Naive thymus-derived CD4-positive, alpha-beta T cell (primary cell): ENCODE measurements around the gene CAMK2D. TPM values are rescaled to one million over a fixed set of nuclear protein-coding genes. Genes with fewer than 3 reads are reported as not detected.

Source experiments
- ATAC-seq: fragments of 150-1000 bp; cut with Tn5 transposase; 2 replicates; pipeline ENCODE4 v1.10.0; 2021; ENCODE audit warnings: mild to moderate bottlenecking, moderate library complexity
- CTCF ChIA-PET: fragments of 350-600 bp; sonication (Branson Sonifier 250); formaldehyde crosslinking; loops from one replicate; lab custom pipeline; 2021; ENCODE audit warnings: antibody characterized with exemption; lab: Charles Lee
- POLR2A ChIA-PET: fragments of 350-600 bp; sonication (Branson Sonifier 250); formaldehyde crosslinking; loops from one replicate; lab custom pipeline; 2021; ENCODE audit warnings: antibody characterized with exemption, inconsistent platforms; lab: Charles Lee
- DNase-seq, 9 donors: peaks; one replicate each; pipeline versions ENCODE4 v3.0.0 to v3.0.0-alpha.2; 2020 to 2022; ENCODE audit warnings: mixed read lengths in 1 of 9
- H3K27ac ChIP-seq: one replicate; pipeline ENCODE4 v1.7.0; 2013; ENCODE audit warnings: mild to moderate bottlenecking, low read depth, low read length, moderate library complexity
- H3K27me3 ChIP-seq, 2 donors: one replicate each; pipeline ENCODE4 v1.7.0; 2013; ENCODE audit warnings: low read length in 2 of 2, mild to moderate bottlenecking in 2 of 2, moderate library complexity in 2 of 2; ENCODE audit not compliant: control insufficient read depth in 2 of 2, insufficient read depth in 2 of 2
- H3K36me3 ChIP-seq, 3 experiments: 1 replicate in 2 of 3; 2 replicates in 1 of 3; pipeline ENCODE4 v1.7.0; 2013; ENCODE audit warnings: low read length in 3 of 3, mild to moderate bottlenecking in 3 of 3, moderate library complexity in 1 of 3; ENCODE audit not compliant: insufficient read depth in 3 of 3, control insufficient read depth in 2 of 3
- H3K4me1 ChIP-seq, 2 donors: one replicate each; pipeline ENCODE4 v1.7.0; 2013; ENCODE audit warnings: low read length in 2 of 2, mild to moderate bottlenecking in 2 of 2, moderate library complexity in 1 of 2; ENCODE audit not compliant: control insufficient read depth in 2 of 2, insufficient read depth in 2 of 2
- H3K4me3 ChIP-seq: 2 replicates; pipeline ENCODE4 v1.7.0; 2013; ENCODE audit warnings: mild to moderate bottlenecking, low read length
- H3K9me3 ChIP-seq, 3 experiments: 1 replicate in 2 of 3; 2 replicates in 1 of 3; pipeline ENCODE4 v1.7.0; 2013; ENCODE audit warnings: low read length in 3 of 3; ENCODE audit not compliant: control insufficient read depth in 2 of 3
- H3K27ac Mint-ChIP-seq, 9 donors: one replicate each; pipeline ENCODE4 v1.8.0; 2020 to 2022; ENCODE audit warnings: mixed read lengths in 9 of 9, mild to moderate bottlenecking in 8 of 9, moderate library complexity in 5 of 9, inconsistent platforms in 2 of 9
- H3K27me3 Mint-ChIP-seq, 5 donors: one replicate each; pipeline ENCODE4 v1.8.0; 2021 to 2022; ENCODE audit warnings: mixed read lengths in 5 of 5, mild to moderate bottlenecking in 1 of 5
- H3K36me3 Mint-ChIP-seq, 5 donors: one replicate each; pipeline ENCODE4 v1.8.0; 2020 to 2022; ENCODE audit warnings: mixed read lengths in 5 of 5, mild to moderate bottlenecking in 3 of 5, inconsistent platforms in 1 of 5
- H3K4me1 Mint-ChIP-seq, 7 donors: one replicate each; pipeline ENCODE4 v1.8.0; 2020 to 2022; ENCODE audit warnings: mixed read lengths in 7 of 7, mild to moderate bottlenecking in 3 of 7, inconsistent platforms in 1 of 7
- H3K4me3 Mint-ChIP-seq, 10 donors: one replicate each; pipeline ENCODE4 v1.8.0; 2020 to 2022; ENCODE audit warnings: mild to moderate bottlenecking in 10 of 10, mixed read lengths in 10 of 10, moderate library complexity in 6 of 10, inconsistent platforms in 2 of 10
- H3K9me3 Mint-ChIP-seq, 11 donors: one replicate each; pipeline ENCODE4 v1.8.0; 2020 to 2022; ENCODE audit warnings: mixed read lengths in 11 of 11, mild to moderate bottlenecking in 4 of 11, inconsistent platforms in 1 of 11, moderate library complexity in 1 of 11
- intact Hi-C, 2 donors: fragments of 100-400 bp; cut with micrococcal nuclease; formaldehyde crosslinking; loops; one replicate each; pipeline ENCODE4 v1.15.1; 2023
- polyA plus RNA-seq, 2 donors: library from polyadenylated mRNA; unstranded; fragments of 300-500 nt; fragmentation: Illumina TruSeq; gene quantifications; one replicate each; pipeline ENCODE4 v1.2.3, GENCODE V29; 2021
- total RNA-seq, 6 experiments: library from RNA in 5 of 6; stranded (reverse) in 5 of 6; gene quantifications; 1 replicate in 5 of 6; 2 replicates in 1 of 6; pipeline ENCODE4 v1.2.3 and lab custom pipeline; 2021 to 2026

The CAMK2D gene
- total and polyA plus RNA-seq, 7 experiments from 2014 or later = 13.5 to 41.2 (median 36.1) TPM

DNA sequence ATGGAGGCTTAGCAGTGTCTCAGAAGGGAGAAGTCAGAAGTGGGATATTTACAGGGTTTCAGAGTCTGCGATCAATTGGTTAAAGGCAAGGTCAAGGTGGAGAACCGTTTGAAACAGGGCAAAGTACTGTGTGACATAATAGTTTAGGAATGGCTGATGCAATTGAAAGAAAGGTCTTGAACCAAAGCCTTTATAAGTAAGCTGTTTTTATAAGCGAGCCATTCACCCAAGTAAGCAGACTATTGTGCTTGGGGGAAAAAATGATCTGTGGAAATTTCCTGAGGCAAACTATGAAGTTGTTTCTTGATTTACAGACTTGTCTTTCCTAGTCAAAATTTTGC is 327.3 kb downstream of the CAMK2D start:
- peaks cover 0 to 6% (median 0%) of the 10 kb centered on the region in 5 donors for H3K36me3 Mint-ChIP-seq
- CTCF ChIA-PET = no interaction called here
- Histone ChIP-seq H3K4me3 (no peak overlapping the region), H3K27me3 (no peaks in the 10 kb centered on the region), H3K9me3 (no peaks in the 10 kb centered on the region), H3K36me3 (no peaks in the 10 kb centered on the region), H3K27ac (no peak overlapping the region), H3K4me1 (no peaks in the 10 kb centered on the region)
- H3K9me3 Mint-ChIP-seq = peaks cover 0 to 12% (median 3%) of the 10 kb centered on the region in 11 donors
- DNase-seq (no peak), ATAC-seq (no peak)
- peaks cover 0 to 14% (median 12%) of the 10 kb centered on the region in 7 donors for H3K4me1 Mint-ChIP-seq
- POLR2A ChIA-PET = no interaction called here
- intact Hi-C loops = no loop called here
- H3K27ac Mint-ChIP-seq = no peak overlapping the region
- peaks cover 0 to 19% (median 11%) of the 10 kb centered on the region in 5 donors for H3K27me3 Mint-ChIP-seq
- no peak overlapping the region for H3K4me3 Mint-ChIP-seq

DNA sequence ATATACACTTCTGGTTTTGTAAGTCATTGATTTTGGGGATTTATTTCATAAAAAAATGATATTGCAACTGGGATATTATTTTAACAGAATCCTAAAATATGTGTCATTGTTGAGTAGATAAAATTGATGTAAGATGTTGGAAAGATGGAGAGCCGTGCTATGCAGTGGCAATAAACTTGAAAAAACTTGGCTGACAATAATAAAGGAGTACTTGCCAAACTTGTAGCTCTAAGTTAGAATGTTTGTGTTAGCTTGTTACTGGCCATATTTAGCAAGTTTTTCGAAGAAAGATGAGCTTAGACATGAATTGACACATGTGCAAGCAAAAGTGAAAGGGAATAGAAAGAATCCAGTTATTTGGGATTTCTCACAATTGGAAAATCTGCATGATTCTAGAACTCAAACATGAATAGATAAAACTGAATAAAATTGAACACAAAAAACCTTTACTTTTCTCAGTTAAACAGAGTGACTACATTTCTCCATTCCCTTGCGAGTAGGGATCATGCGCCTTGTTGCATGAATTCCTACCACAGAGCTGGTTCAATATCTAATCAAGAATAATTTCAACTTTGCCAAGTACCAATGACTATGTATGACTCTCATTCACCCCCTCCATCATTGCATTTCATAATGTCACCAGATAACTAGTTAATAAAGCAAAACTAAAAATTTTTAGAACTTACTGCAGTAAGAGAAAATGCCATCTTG is 327.8 kb downstream of the CAMK2D start:
- Mint-ChIP-seq H3K9me3 (peaks cover 0 to 14% (median 4%) of the 10 kb centered on the region in 11 donors), H3K36me3 (peaks cover 0 to 9% (median 0%) of the 10 kb centered on the region in 5 donors), H3K27ac (no peak overlapping the region), H3K4me3 (no peak overlapping the region), H3K27me3 (peaks cover 0 to 19% (median 14%) of the 10 kb centered on the region in 5 donors), H3K4me1 (peaks cover 0 to 14% (median 12%) of the 10 kb centered on the region in 7 donors)
- ChIA-PET CTCF (no interaction called here), POLR2A (no interaction called here)
- DNase-seq (no peak), ATAC-seq (no peak)
- H3K4me3 ChIP-seq = no peak overlapping the region
- H3K27ac ChIP-seq = no peak overlapping the region
- no peaks in the 10 kb centered on the region for H3K9me3 ChIP-seq
- no peaks in the 10 kb centered on the region for H3K4me1 ChIP-seq
- H3K27me3 ChIP-seq = no peaks in the 10 kb centered on the region
- H3K36me3 ChIP-seq = no peaks in the 10 kb centered on the region
- intact Hi-C loops = no loop called here

- ChIA-PET POLR2A (no interaction called here), CTCF (no interaction called here)
- H3K36me3 ChIP-seq = no peaks in the 10 kb centered on the region
- no peak overlapping the region for H3K4me3 ChIP-seq
- Mint-ChIP-seq H3K4me3 (no peak overlapping the region), H3K27me3 (peaks cover 0 to 19% (median 14%) of the 10 kb centered on the region in 5 donors), H3K27ac (no peak overlapping the region), H3K36me3 (peaks cover 0 to 9% (median 0%) of the 10 kb centered on the region in 5 donors), H3K4me1 (peaks cover 0 to 14% (median 12%) of the 10 kb centered on the region in 7 donors), H3K9me3 (peaks cover 0 to 14% (median 5%) of the 10 kb centered on the region in 11 donors)
- H3K9me3 ChIP-seq = no peaks in the 10 kb centered on the region
- intact Hi-C loops = no loop called here
- DNase-seq (no peak), ATAC-seq (no peak)
- H3K27ac ChIP-seq = no peak overlapping the region
- no peaks in the 10 kb centered on the region for H3K27me3 ChIP-seq
- no peaks in the 10 kb centered on the region for H3K4me1 ChIP-seq
These were observed 328.4 kb downstream of the CAMK2D start for GRCh38 chr4:113433116-113433515.

GRCh38 chr4:113423631-113424030 is 337.9 kb downstream of the CAMK2D start:
- Mint-ChIP-seq H3K4me1 (no peaks in the 10 kb centered on the region), H3K4me3 (no peak overlapping the region), H3K9me3 (peaks cover 0 to 52% (median 14%) of the 10 kb centered on the region in 11 donors), H3K36me3 (peaks cover 0 to 4% (median 0%) of the 10 kb centered on the region in 5 donors), H3K27me3 (peaks cover 0 to 9% (median 5%) of the 10 kb centered on the region in 5 donors), H3K27ac (no peak overlapping the region)
- Histone ChIP-seq H3K4me1 (no peaks in the 10 kb centered on the region), H3K4me3 (no peak overlapping the region), H3K36me3 (no peaks in the 10 kb centered on the region), H3K27me3 (no peaks in the 10 kb centered on the region), H3K9me3 (no peaks in the 10 kb centered on the region), H3K27ac (no peak overlapping the region)
- ChIA-PET POLR2A (no interaction called here), CTCF (no interaction called here)
- DNase-seq (no peak), ATAC-seq (no peak)
- intact Hi-C loops = no loop called here

- no peak overlapping the region for H3K4me3 ChIP-seq
- Mint-ChIP-seq H3K4me3 (no peak overlapping the region), H3K36me3 (peaks cover 0 to 4% (median 0%) of the 10 kb centered on the region in 5 donors), H3K27me3 (peaks cover 6 to 13% (median 11%) of the 10 kb centered on the region in 5 donors), H3K9me3 (peaks cover 0 to 49% (median 14%) of the 10 kb centered on the region in 11 donors), H3K27ac (no peak overlapping the region), H3K4me1 (no peaks in the 10 kb centered on the region)
- H3K27ac ChIP-seq = no peak overlapping the region
- DNase-seq = no peak
- intact Hi-C loops = no loop called here
- H3K9me3 ChIP-seq = no peaks in the 10 kb centered on the region
- CTCF ChIA-PET = no interaction called here
- POLR2A ChIA-PET = no interaction called here
- ATAC-seq = no peak
- no peaks in the 10 kb centered on the region for H3K4me1 ChIP-seq
- H3K36me3 ChIP-seq = no peaks in the 10 kb centered on the region
- H3K27me3 ChIP-seq = no peaks in the 10 kb centered on the region
These were observed 340.6 kb downstream of the CAMK2D start for GRCh38 chr4:113420938-113421337.

- POLR2A ChIA-PET = no interaction called here
- no peak for ATAC-seq
- H3K4me3 Mint-ChIP-seq = no peak overlapping the region
These were observed 341.9 kb downstream of the CAMK2D start for GRCh38 chr4:113419631-113420030.

GRCh38 chr4:113411496-113411938 is 350.0 kb downstream of the CAMK2D start:
- Mint-ChIP-seq H3K27me3 (peaks cover 0 to 19% (median 4%) of the 10 kb centered on the region in 5 donors), H3K36me3 (no peaks in the 10 kb centered on the region), H3K4me1 (peaks cover 0 to 6% (median 0%) of the 10 kb centered on the region in 7 donors), H3K9me3 (peaks cover 0 to 7% (median 0%) of the 10 kb centered on the region in 11 donors), H3K27ac (no peak overlapping the region), H3K4me3 (no peak overlapping the region)
- no peaks in the 10 kb centered on the region for H3K36me3 ChIP-seq
- no peaks in the 10 kb centered on the region for H3K9me3 ChIP-seq
- H3K4me1 ChIP-seq = no peaks in the 10 kb centered on the region
- no peak overlapping the region for H3K4me3 ChIP-seq
- no peaks in the 10 kb centered on the region for H3K27me3 ChIP-seq
- intact Hi-C loops = no loop called here
- ChIA-PET POLR2A (interaction anchor here (0.6 kb wide), 1 partner anchor 520 kb away, joined by 4 read pairs; no protein-coding TSS in a partner anchor), CTCF (no interaction called here)
- ATAC-seq (no peak), DNase-seq (no peak)
- H3K27ac ChIP-seq = no peak overlapping the region

More at GRCh38 chr4:113419631-113420030, 341.9 kb downstream of the CAMK2D start:
- H3K9me3 ChIP-seq = no peaks in the 10 kb centered on the region
- peaks cover 6 to 13% (median 11%) of the 10 kb centered on the region in 5 donors for H3K27me3 Mint-ChIP-seq
- no peaks in the 10 kb centered on the region for H3K36me3 ChIP-seq
- no peak overlapping the region for H3K27ac Mint-ChIP-seq
- H3K27me3 ChIP-seq = no peaks in the 10 kb centered on the region
- H3K9me3 Mint-ChIP-seq = peaks cover 0 to 46% (median 14%) of the 10 kb centered on the region in 11 donors
- H3K4me3 ChIP-seq = no peak overlapping the region
- intact Hi-C loops = no loop called here
- H3K27ac ChIP-seq = no peak overlapping the region
- H3K36me3 Mint-ChIP-seq = peaks cover 0 to 4% (median 0%) of the 10 kb centered on the region in 5 donors
- H3K4me1 ChIP-seq = no peaks in the 10 kb centered on the region
- DNase-seq = no peak
- no peaks in the 10 kb centered on the region for H3K4me1 Mint-ChIP-seq
- CTCF ChIA-PET = no interaction called here
